ENCODE data around the gene SEC23IP.
"Not testable (repeated sequence)": the region's sequence is repeated elsewhere in the genome, so short reads cannot be mapped to it uniquely, and the experiment has no call there.

SEC23IP gene

DNA sequence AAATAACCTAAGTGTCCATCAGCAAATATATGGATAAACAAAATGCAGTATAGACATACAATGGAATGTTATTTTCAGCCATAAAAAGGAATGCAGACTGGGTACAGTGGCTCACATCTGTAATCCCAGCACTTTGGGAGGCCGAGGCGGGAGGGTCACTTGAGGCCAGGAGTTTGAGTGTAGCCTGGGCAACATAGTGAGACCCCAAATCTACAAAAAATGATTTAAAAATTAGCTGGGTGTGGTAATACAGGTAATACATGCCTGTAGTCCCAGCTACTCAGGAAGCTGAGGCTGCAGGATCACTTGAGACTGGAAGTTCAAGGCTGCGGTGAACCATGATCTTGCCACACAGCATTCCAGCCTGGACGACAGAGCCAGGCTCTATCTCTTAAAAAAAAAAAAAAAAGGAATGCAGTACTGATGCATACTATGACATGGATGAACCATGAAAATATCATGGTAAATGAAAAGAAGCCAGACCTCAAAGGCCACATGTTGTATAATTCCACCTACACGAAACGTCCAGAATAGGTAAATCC, 26.8 kb upstream of the SEC23IP start:
- TF ChIP-seq, protein P1, sequence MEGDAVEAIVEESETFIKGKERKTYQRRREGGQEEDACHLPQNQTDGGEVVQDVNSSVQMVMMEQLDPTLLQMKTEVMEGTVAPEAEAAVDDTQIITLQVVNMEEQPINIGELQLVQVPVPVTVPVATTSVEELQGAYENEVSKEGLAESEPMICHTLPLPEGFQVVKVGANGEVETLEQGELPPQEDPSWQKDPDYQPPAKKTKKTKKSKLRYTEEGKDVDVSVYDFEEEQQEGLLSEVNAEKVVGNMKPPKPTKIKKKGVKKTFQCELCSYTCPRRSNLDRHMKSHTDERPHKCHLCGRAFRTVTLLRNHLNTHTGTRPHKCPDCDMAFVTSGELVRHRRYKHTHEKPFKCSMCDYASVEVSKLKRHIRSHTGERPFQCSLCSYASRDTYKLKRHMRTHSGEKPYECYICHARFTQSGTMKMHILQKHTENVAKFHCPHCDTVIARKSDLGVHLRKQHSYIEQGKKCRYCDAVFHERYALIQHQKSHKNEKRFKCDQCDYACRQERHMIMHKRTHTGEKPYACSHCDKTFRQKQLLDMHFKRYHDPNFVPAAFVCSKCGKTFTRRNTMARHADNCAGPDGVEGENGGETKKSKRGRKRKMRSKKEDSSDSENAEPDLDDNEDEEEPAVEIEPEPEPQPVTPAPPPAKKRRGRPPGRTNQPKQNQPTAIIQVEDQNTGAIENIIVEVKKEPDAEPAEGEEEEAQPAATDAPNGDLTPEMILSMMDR (IDR thresholded peaks at IDR 0.05; ENCODE audit: insufficient read depth, low read depth, low read length, missing control alignments): no peak
- no peak overlapping the region for H3K4me3 ChIP-seq (ENCODE audit: low read depth, low read length)
- DNase-seq (ENCODE audit: low read depth): no peak

DNA sequence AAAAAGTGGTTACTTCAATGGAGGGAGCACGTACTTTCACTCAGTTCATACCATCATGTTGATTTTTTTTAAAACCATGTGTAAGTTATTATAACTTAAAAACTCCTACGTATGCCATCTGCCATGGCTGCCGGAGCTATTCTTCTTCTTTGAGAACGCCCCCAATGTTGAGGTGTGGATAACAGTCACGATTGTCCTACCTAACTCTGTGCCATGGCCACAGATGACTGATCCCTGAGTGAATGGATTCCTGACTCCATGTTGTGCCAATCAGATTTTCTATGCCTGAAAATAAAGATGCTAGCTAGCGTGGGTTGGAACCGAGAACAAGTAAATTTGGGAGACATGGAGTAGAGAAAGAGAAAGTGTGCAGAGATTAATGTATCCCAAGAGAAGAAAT, 25.2 kb upstream of the SEC23IP start:
- no peak for DNase-seq (ENCODE audit: low read depth)
- H3K4me3 ChIP-seq (ENCODE audit: low read depth, low read length): no peak overlapping the region
- TF ChIP-seq, protein P1 (IDR thresholded peaks at IDR 0.05; ENCODE audit: insufficient read depth, low read depth, low read length, missing control alignments): no peak

GRCh38 chr10:119869398-119869797, 23.1 kb upstream of the SEC23IP start:
- DNase-seq (ENCODE audit: low read depth); H3K4me3 ChIP-seq (ENCODE audit: low read depth, low read length): not testable (repeated sequence)

DNA sequence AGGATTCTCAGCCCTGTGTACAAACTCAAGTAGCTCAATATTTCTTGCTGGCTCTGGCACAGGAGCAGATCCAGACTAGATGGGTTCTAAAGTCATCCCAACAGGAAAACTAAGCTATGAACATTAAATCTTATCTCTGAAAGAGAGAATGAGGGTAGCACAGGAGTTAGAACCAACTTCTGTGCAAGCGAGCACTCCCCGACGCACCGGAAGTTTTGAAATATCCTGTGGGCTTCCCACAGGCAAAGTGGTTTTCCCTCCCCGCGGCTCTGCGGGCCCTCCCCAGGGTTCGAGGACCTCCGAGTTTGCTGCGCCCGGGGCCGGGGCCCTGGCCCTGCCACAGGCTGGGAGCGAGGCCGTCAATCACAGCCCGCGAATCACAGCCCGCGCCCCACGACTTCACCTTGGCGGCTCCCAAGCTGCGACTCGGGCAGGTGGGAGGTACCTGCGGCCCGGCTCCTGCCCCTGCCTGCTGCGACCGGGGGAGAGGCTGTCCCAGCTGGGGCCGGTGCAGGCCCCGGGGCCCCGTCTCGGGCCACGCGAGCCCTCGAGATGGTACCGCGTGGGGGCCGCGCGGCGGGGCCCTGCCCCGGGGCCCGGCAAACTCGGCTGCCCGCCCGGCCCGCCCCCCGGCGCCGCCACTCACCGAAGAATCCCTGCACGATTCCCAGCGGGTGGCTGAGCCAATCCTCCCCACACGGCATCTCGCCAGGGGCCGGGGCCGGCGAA, 20.5 kb upstream of the SEC23IP start:
- TF ChIP-seq, protein P1 (IDR thresholded peaks at IDR 0.05; ENCODE audit: insufficient read depth, low read depth, low read length, missing control alignments): no peak
- H3K4me3 ChIP-seq (ENCODE audit: low read depth, low read length): peak overlapping the region; percentile 69
- DNase-seq (ENCODE audit: low read depth): peak; percentile 68

DNA sequence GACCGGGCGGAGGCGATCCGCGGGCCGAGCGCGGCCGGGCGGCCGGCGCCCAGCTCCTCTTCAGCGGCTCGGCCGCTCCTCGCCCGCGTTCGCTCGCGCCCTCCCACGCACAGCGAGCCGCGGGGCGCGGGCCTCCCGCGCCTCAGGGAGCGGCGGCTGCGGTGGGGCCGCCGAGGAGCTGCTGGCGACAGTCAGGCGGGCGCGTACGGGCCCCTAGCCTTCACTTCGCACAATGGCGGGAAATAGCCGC, 20.0 kb upstream of the SEC23IP start, which contains the start of gene MCMBP:
TSS of gene MCMBP (minus strand) at position 234 of the 250 bp plus-strand sequence. CDS start 259 bp downstream, outside the sequence.
- TF ChIP-seq, protein P1 (IDR thresholded peaks at IDR 0.05; ENCODE audit: insufficient read depth, low read depth, low read length, missing control alignments): no peak
- no peak for DNase-seq (ENCODE audit: low read depth)

DNA sequence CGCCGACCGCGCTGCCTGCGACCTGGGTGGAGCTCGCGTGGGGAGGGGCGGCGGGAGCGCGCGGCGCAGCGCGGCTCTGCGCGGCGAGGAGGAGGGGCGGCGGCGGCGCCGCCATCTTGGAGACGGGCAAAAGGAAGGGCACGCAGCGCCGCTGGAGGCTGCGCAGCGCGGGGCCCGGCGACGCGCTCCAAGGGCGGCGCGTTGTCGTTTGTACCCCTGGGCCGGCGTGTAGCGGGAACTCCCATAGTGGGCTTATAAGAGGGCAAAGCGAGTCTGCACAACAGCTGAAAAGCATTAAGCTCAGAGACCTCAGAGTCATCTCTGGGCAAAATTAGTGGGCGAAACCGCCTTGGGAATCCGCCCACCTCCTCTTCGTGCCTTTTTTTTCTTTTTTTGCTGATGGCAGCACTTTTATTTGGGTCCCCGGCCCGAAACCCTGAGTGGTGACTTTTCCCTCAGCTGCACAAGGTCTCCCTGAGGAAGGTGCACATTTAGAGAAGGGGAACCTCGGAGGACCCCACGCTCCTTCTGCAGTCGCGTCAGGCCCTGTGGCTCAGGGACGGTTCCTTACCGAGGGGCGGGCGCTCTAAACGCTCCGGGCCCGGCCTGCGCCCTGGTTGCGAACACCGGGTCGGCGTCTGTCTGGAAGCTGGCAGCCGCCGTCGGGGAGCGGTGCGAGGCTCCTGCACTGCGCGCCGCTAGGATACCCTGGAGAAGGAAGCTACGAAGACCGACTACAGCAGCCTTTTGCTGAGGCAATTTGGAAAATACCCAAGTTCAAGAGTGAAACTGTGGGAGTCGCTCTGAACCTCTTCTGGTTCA, 19.5 kb upstream of the SEC23IP start:
- TF ChIP-seq, protein P1 (IDR thresholded peaks at IDR 0.05; ENCODE audit: insufficient read depth, low read depth, low read length, missing control alignments): no peak
- peak overlapping the region; percentile 71 for H3K4me3 ChIP-seq (ENCODE audit: low read depth, low read length)
- peak; percentile 94 for DNase-seq (ENCODE audit: low read depth)

More for the DNA sequence above, 20.0 kb upstream of the SEC23IP start, which contains the start of gene MCMBP:
- H3K4me3 ChIP-seq (ENCODE audit: low read depth, low read length): peak within 1 kb of the TSS; percentile 71

DNA sequence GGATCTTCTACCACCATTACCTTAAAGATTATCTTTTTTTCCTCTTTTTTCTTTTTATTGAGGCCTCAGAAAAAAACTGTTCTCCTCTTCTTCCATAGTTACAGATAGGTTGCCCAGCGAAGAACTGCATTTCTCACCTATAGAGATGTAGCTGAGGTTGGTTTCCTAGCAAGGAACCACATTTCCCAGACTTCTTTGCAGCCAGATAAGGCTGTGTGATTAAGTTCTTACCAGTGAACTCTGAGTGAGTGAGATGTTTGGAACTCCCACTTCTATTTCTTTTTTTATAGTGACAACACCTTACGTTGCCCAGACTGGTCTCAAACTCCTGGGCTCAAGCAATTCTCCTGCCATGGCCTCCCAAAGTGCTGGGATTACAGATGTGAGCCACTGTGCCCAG, 14.0 kb upstream of the SEC23IP start:
- DNase-seq (ENCODE audit: low read depth): no peak
- TF ChIP-seq, protein P1 (IDR thresholded peaks at IDR 0.05; ENCODE audit: insufficient read depth, low read depth, low read length, missing control alignments): no peak
- H3K4me3 ChIP-seq (ENCODE audit: low read depth, low read length): no peak overlapping the region

GRCh38 chr10:119883901-119884611, 8.5 kb upstream of the SEC23IP start:
- not testable (repeated sequence) for DNase-seq (ENCODE audit: low read depth); H3K4me3 ChIP-seq (ENCODE audit: low read depth, low read length)

DNA sequence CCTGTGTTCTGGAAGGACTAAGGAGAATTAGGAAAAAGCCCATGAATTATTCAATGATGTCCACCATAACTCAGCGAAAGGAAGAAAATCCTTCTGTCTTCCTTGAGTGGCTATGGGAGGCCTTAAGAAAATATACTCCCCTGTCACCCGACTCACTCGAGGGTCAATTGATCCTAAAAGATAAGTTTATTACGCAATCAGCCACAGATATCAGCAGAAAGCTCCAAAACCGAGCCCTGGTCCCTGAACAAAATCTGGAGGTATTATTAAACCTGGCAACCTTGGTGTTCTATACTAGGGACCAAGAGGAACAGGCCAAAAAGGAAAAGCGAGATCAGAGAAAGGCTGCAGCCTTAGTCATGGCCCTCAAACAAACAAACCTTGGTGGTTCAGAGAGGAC, 6.5 kb upstream of the SEC23IP start:
- H3K4me3 ChIP-seq (ENCODE audit: low read depth, low read length); DNase-seq (ENCODE audit: low read depth): not testable (repeated sequence)

- not testable (repeated sequence) for DNase-seq (ENCODE audit: low read depth); H3K4me3 ChIP-seq (ENCODE audit: low read depth, low read length)
These were observed 3.8 kb upstream of the SEC23IP start for GRCh38 chr10:119888715-119889114.

Data from GM12865 (cell line).